Renal pelvis (tissue), 4 donors: ENCODE measurements around the gene RAET1E. TPM values are rescaled to one million over a fixed set of nuclear protein-coding genes. Genes with fewer than 3 reads are reported as not detected.

Experiments
- DNase-seq: peaks from one replicate; pipeline ENCODE4 v3.0.0-alpha.2; 2013
- polyA plus RNA-seq, 3 donors: library from polyadenylated mRNA; unstranded; fragments of 120-200 nt; gene quantifications; one replicate each; pipeline ENCODE4 v1.2.1, GENCODE V29; 2013; ENCODE audit not compliant: insufficient read length in 3 of 3

Gene RAET1E
- polyA plus RNA-seq, 3 donors: 0.29 to 0.60 (median 0.58) TPM

DNA sequence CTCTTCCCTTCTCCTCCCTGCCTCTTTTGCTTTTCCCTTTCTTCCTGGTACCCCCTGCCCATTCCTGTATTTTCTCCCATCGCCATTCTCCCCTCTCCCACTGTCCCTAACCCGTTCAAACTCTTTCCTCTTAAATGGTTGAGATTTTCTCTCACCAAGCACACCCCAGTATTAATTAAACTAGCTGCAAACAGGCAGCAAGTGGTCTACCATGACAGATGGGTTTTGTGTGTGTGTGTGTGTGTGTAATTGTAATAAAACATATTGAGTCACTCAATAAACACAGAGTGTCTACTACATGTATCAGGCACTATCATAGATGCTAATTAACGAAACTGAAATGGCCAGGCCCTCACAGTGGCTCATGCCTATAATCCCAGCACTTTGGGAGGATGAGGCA lies 6.7 kb downstream of the RAET1E start:
- DNase-seq: no peak

DNA sequence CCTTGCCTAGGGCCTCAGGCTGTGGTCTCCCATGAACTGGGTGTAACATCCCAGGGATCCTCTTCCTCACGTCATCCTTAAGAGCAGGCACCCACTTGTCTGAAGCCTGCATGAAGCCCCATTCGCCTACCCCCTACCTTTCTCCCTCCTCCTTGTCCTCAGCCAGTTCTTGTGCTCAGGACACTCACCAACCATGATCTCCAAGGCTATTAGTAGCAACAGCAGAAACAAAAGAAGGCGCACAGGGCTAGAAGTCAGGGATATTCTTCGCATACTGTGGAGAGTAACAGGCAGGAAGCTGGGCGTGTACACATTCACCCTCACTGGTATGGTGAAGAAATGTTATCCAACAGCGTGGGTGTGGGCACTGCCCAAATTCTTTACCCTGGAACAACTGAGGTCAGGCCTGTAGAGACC lies 7.3 kb downstream of the RAET1E start:
- DNase-seq: no peak

DNA sequence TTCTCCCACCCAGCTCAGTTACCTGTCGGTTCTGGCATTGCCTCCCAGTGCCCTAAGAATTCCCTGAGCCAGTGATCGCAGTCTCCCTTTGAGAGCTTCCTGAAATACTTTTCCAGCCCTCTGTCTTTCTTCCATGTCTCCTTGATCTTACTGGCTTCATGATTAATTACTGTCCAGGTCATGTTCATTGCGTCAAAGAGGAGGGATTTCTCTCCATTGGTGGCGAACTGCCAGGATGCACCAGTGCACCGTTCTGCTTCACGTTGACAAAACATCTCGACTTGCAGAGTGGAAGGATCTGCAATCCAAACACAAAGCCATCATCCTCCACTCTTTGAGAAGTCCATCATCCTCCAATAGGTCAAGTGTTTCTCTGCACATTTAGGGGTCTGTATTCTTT lies 8.6 kb downstream of the RAET1E start:
- DNase-seq: peak; percentile 35

GRCh38 chr6:149888659-149889058 lies 9.3 kb downstream of the RAET1E start:
- no peak for DNase-seq

- no peak for DNase-seq
These were observed 9.8 kb downstream of the RAET1E start for GRCh38 chr6:149888093-149888492.

DNA sequence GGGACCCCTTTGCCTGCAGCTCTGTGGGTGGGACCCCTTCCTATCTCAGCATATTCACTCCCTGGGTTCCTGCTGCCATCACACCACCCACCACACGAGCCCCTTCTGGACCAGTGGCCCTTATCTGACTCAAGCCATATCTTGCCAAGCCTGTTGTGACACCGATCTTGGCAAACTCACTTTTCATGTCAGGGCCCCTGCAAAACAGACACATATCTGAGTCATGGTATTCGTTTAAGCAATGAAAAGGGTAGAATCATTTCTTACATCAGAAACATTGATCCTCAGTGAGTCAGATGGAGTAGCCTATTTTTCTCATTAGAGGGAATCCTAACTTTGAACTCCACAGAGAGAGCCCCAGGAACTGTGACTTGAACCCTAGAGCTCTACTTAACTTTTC lies 10.6 kb downstream of the RAET1E start:
- no peak for DNase-seq

DNA sequence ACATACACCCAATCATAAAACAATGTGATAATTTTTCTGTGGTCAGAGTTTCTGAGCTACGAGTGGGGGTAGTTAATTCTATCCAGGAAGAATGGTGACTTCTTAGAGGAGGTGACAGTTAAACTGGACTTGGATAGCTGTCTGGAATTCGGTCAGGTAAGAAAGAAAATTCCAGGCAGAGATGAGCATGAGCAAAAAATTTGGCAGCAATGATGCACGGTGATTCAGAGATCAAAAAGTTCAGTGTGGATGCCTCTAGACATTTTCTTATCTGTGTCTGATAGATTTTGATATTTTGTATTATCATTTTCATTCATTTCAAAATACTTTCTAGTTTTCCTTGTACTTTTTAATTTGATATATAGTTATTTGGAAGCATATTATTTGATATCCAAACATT lies 12.0 kb downstream of the RAET1E start:
- DNase-seq: no peak

DNA sequence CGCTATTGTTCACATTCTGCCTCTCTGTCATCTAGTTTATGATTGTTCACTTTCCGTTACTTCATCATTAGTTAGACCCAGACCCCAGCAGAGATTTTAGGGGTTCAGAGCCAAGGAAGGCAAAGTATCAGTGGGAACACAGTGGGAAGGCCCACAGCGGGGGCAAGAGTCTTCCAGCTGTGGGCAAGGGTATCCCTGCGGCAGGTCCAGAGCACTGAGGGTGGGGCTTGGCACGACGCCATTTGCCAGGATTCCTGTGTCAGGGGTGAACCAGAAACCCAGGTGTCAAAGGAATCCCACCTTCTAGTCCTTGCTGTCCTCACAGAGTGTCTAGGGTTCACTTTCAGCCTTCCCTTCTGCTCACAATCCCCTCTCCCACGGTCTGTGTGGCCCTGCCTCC lies 13.3 kb downstream of the RAET1E start:
- DNase-seq: no peak

GRCh38 chr6:149884215-149884614 lies 13.7 kb downstream of the RAET1E start:
- DNase-seq: no peak

DNA sequence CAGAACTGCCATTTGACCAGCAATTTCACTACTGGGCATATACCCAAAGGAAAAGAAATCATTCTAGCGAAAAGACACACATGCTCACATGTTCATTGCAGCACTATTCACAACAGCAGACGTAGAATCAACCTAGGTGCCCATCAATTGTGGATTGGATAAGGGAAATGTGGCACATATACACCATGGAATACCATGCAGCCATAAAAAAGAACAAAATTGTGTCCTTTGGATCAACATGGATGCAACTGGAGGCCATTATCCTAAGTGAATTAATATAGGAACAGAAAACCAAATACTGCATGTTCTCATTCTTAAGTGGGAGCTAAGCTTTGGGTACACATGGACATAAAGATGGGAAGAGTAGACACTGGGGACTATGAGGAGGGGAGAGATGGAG lies 16.1 kb downstream of the RAET1E start:
- no peak for DNase-seq

DNA sequence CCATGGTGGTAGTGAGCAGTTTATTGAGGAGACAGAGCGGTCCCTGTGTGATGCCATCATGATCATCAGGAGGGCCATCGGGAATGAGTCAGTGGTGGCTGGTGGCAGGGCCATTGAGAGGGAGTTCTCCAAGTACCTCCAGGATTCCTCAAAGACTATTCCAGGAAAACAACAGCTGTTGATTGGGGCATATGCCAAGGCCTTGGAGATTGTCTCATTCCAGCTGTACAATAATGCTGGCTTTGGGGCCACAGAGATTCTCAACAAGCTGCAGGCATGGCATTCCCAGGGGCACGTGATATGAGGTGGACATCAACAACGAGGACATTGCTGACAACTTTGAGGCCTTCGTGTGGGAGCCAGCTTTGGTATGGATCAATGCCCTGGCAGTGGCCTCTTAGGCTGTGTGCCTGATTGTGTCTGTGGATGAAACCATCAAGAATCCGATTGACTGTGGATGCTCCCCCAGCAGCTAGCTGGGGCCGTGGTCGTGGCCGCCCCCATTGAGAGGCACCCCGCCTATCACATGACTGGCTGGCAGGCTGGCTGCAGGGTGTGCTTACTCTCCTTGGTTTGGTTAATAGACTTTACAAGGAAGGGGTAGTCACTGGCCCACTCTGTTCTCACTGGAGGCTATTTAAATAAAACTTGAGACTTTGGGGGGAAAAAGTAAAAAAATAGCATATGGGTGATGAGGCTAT lies 16.7 kb downstream of the RAET1E start:
- no peak for DNase-seq

GRCh38 chr6:149877659-149878058 lies 20.3 kb downstream of the RAET1E start:
- no peak for DNase-seq

DNA sequence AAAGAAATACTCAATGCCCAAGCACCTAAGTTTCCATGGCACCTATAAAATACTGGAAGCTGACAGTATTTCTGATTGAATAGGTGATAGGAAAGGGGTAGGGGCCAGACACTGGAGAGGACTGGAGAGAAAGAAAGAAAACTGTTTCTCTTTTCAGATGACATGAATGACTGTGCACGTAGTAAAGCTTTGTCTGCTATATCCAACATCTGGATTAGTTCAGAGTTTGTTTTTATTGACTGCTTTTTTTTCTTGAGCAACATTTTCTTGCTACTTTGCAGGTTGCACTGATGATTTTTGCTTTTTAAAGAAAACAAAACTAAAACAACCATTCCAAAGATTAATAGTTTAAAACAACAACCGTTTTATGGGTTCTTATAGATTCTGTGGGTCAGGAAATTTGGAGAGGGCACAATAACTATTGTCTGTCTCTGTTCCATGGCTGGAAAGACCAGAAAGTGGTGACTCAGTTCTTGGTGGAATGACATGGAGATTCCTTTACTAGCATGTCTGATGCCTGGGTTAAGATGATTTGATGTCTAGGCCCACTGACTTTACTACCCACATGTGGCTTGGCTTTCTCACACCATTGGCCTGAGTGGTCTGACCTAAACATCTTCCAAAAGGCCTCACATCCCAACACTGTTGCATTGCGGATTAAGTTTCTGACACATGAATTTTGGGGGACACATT lies 21.5 kb downstream of the RAET1E start:
- DNase-seq: no peak

- DNase-seq: no peak
These were observed 25.7 kb downstream of the RAET1E start for GRCh38 chr6:149872233-149872632.

DNA sequence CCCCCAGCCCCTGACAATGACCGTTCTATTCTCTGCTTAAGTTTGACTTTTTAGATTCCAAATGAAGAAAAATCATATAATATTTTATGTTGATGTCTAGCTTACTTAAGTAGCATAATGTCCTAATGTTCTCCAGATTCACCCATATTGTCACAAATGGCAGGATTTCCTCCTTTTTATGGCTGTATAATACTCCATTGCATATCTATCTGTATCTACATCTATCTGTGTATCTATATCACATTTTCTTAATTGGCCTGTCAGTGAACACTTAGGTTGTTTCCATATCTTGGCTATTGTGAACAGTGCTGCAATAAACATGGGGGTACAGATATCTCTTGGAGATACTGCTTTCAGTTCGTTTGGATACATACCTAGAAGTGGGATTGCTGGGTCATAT lies 26.7 kb downstream of the RAET1E start:
- no peak for DNase-seq

- no peak for DNase-seq
These were observed 28.5 kb downstream of the RAET1E start for GRCh38 chr6:149869275-149869892.

GRCh38 chr6:149867876-149868640 lies 29.9 kb downstream of the RAET1E start:
- DNase-seq: no peak

DNA sequence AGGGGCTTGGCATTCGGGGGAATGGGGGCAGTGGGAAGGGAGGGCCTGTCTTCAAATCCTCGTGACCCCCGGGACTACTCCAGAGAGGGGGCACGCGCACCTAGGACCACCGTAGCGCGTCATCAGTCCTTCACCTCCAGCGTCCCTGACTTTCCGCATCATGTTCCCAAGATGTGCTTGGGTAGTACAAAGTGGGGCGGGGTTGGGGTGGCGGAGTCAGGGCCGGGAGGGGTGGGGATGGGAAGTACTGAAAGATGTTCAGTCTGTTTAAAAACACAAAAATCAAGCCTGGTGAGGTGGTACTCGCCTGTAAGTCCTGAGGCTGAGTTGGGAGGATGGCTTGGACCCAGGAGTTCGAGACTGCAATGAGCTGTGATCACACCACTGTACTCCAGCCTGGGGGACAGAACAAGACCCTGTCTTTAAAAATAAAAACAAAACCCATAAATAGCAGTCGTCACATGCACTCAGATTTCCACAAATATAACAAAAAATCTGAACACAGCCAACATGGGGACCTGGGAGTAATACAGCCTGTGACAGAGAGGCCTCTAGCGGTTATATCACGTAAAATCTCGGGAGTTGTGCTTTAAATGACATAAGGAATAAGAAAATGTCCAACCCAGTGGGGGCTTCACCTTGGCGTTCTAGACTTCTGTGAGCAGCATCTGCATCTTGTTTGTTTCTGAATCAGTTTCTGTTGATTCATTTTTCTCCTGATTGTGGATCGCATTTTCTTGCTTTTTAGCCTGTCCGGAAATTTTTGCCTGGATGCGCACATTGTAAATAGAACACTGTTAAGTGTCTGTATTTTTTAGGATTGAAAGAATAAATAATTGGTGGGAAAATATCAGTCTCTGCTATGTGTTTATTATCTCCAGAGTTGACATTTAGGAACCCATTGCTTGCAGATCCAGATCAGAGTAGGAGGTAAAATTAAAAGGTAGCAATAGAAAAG lies 33.1 kb downstream of the RAET1E start:
- peak; percentile 76 for DNase-seq

DNA sequence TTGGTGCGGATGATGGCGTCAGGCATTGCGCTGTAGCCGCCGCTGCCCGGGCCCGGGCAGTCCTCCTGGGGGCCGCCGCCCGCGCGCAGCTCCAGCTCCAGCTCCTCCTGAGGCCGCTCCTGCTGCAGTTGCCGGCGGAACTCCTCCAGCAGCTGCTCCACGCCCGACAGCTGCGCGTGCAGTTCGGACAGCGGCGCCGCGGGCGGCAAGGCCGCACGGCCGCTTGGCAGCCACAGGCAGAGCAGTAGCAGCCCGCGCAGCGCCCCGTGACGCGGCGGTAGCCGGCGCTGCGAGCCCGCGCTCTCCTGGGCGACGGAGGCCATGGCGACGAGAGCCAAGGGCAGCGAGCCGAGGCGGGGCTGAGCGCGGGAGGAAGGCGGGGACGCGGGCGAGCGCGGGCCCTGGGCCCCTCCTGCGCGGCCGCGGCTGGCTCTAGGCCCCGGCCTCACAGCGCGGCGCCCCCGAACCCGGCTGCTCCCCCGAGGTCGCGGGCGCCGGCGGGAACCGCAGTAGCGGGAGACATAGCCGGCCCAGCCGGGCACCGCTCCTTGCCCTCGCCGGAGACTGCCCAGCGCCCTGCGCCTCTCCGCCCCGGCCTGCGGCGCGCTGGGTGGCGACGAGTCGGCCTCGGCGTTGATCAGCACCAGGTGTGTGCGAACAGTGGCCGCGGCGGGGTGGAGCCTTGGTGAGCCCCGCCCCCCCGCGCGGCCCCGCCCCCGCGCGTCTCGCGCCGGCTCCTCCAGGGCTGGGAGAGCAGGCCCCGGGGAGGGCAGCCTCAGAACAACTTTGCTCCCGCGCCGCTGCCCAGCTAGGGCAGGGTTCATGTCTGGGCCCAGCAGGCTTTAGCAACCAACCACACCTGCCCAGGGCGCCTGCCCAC lies 34.0 kb downstream of the RAET1E start, which contains the start of gene LRP11:
Gene LRP11, minus strand, starts transcription at position 662 of the 880 bp plus-strand sequence. Its CDS starts 339 bp downstream, at position 323.
- peak; percentile 88 for DNase-seq
